Measurements from ENCODE around the gene WDTC1. TPM values are rescaled to one million over a fixed set of nuclear protein-coding genes. Genes with fewer than 3 reads are reported as not detected.

WDTC1 gene
- total and polyA plus RNA-seq, 2 donors (not counting 1 experiment from before 2014, with no cell fraction given): 32.5 to 69.1 TPM

DNA sequence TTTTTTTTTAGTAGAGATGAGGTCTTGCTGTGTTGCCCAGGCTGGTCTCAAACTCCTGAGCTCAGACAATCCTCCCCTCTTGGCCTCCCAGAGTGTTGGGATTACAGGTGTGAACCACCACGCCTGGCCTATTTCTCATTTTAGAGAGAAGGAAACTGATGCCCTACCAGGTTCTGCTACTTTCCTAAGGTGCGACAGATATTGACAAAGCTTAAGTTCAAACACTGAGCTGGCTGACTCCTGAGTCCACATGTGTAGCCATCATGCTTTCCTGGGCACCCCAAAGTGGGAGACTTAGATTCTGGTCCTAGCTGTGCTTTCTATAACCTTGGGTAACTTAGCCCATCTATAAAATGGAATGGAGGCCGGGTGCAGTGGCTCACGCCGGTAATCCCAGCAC, 82.4 kb downstream of the WDTC1 start:
- Histone ChIP-seq H3K27ac (ENCODE audit: low read length in 2 of 2) (no peak overlapping the region), H3K79me2 (ENCODE audit: control insufficient read depth, insufficient read depth, low read length) (peaks cover 9% of the 10 kb centered on the region), H3K9ac (ENCODE audit: low read length) (no peak overlapping the region), H2AFZ (ENCODE audit: insufficient read depth, low read depth, low read length, poor library complexity, severe bottlenecking) (no peak overlapping the region), H3K4me1 (ENCODE audit: control insufficient read depth in 2 of 2, insufficient read depth in 2 of 2, low read length in 2 of 2) (peaks cover 6 to 9% of the 10 kb centered on the region in 2 donors), H3K9me3 (ENCODE audit: control extremely low read depth in 1 of 3, control insufficient read depth in 2 of 3, insufficient read depth in 1 of 3, low read length in 2 of 3) (no peaks in the 10 kb centered on the region), H3K4me3 (ENCODE audit: control extremely low read depth in 1 of 5, extremely low read depth in 1 of 5, insufficient read depth in 1 of 5, low read depth in 2 of 5, low read length in 4 of 5) (no peak overlapping the region), H3K4me2 (replicated peaks; ENCODE audit: low read depth, low read length, poor library complexity, severe bottlenecking) (no peak overlapping the region), H3K27me3 (replicated peaks in 1 of 4; ENCODE audit: control extremely low read depth in 1 of 4, control insufficient read depth in 3 of 4, insufficient read depth in 4 of 4, low read length in 3 of 4) (no peaks in the 10 kb centered on the region), H4K20me1 (ENCODE audit: control insufficient read depth, insufficient read depth, low read length, poor library complexity, severe bottlenecking) (no peaks in the 10 kb centered on the region), H3K36me3 (replicated peaks in 1 of 2; ENCODE audit: control extremely low read depth in 1 of 2, control insufficient read depth in 1 of 2, extremely low read depth in 1 of 2, insufficient read depth in 2 of 2, low read length in 1 of 2) (no peaks in the 10 kb centered on the region)
- DNase-seq: no peak
- CTCF ChIA-PET: interaction anchor here (0.7 to 9.9 kb wide), 6 partner anchors 15 to 346 kb away, joined by 3 to 77 read pairs (median 4); no protein-coding TSS in a partner anchor
- intact Hi-C loops (cut with micrococcal nuclease): no loop called here
- H3K27me3 Mint-ChIP-seq: peaks cover 12% of the 10 kb centered on the region
- WGBS (ENCODE audit: insufficient coverage): 96% methylated on average over 5 of the region's 5 CpGs
- no peak overlapping the region for H3K4me3 Mint-ChIP-seq
- no peak overlapping the region for H3K27ac Mint-ChIP-seq
- H3K9me3 Mint-ChIP-seq (ENCODE audit: insufficient read depth): no peaks in the 10 kb centered on the region
- POLR2A ChIA-PET: no interaction called here
- peaks cover 8% of the 10 kb centered on the region for H3K4me1 Mint-ChIP-seq
- no peak for ATAC-seq (ENCODE audit: low read depth)
- TF ChIP-seq EZH2 (IDR thresholded peaks at IDR 0.05; ENCODE audit: borderline replicate concordance, insufficient read depth, low read depth, low read length, poor library complexity, severe bottlenecking): no peak
- TF ChIP-seq, protein P1, sequence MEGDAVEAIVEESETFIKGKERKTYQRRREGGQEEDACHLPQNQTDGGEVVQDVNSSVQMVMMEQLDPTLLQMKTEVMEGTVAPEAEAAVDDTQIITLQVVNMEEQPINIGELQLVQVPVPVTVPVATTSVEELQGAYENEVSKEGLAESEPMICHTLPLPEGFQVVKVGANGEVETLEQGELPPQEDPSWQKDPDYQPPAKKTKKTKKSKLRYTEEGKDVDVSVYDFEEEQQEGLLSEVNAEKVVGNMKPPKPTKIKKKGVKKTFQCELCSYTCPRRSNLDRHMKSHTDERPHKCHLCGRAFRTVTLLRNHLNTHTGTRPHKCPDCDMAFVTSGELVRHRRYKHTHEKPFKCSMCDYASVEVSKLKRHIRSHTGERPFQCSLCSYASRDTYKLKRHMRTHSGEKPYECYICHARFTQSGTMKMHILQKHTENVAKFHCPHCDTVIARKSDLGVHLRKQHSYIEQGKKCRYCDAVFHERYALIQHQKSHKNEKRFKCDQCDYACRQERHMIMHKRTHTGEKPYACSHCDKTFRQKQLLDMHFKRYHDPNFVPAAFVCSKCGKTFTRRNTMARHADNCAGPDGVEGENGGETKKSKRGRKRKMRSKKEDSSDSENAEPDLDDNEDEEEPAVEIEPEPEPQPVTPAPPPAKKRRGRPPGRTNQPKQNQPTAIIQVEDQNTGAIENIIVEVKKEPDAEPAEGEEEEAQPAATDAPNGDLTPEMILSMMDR (IDR thresholded peaks at IDR 0.05): no peak

DNA sequence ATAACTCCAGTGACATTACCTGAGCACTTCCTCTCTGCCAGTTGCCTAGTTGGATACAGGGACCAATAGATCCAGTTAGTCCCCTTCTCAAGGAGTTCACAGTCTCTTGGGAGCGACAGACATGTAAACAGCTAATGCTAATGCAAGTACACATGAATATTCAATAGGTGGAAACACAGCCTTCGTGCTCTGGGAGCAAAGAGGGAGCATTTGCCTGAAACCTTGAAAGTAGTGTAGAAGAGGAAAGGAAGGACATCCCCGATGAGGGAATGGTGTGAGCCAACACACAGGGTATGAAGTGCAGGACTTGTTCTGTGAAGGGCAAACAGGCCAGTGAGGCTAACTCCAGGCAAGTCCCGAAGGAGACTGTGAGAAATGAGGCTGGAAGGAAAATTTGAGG, 83.7 kb downstream of the WDTC1 start:
- Mint-ChIP-seq H3K27ac (no peak overlapping the region), H3K4me1 (peaks cover 20% of the 10 kb centered on the region), H3K4me3 (no peak overlapping the region), H3K9me3 (ENCODE audit: insufficient read depth) (no peaks in the 10 kb centered on the region), H3K27me3 (peaks cover 12% of the 10 kb centered on the region)
- TF ChIP-seq EZH2 (IDR thresholded peaks at IDR 0.05; ENCODE audit: borderline replicate concordance, insufficient read depth, low read depth, low read length, poor library complexity, severe bottlenecking): no peak
- TF ChIP-seq, protein P1 (IDR thresholded peaks at IDR 0.05): no peak
- Histone ChIP-seq H3K27me3 (replicated peaks in 1 of 4; ENCODE audit: control extremely low read depth in 1 of 4, control insufficient read depth in 3 of 4, insufficient read depth in 4 of 4, low read length in 3 of 4) (no peaks in the 10 kb centered on the region), H3K79me2 (ENCODE audit: control insufficient read depth, insufficient read depth, low read length) (peaks cover 20% of the 10 kb centered on the region), H2AFZ (ENCODE audit: insufficient read depth, low read depth, low read length, poor library complexity, severe bottlenecking) (no peak overlapping the region), H3K4me1 (ENCODE audit: control insufficient read depth in 2 of 2, insufficient read depth in 2 of 2, low read length in 2 of 2) (peaks cover 10 to 17% of the 10 kb centered on the region in 2 donors), H4K20me1 (ENCODE audit: control insufficient read depth, insufficient read depth, low read length, poor library complexity, severe bottlenecking) (peaks cover 5% of the 10 kb centered on the region), H3K4me3 (ENCODE audit: control extremely low read depth in 1 of 5, extremely low read depth in 1 of 5, insufficient read depth in 1 of 5, low read depth in 2 of 5, low read length in 4 of 5) (no peak overlapping the region), H3K9ac (ENCODE audit: low read length) (no peak overlapping the region), H3K36me3 (replicated peaks in 1 of 2; ENCODE audit: control extremely low read depth in 1 of 2, control insufficient read depth in 1 of 2, extremely low read depth in 1 of 2, insufficient read depth in 2 of 2, low read length in 1 of 2) (no peaks in the 10 kb centered on the region), H3K27ac (ENCODE audit: low read length in 2 of 2) (no peak overlapping the region), H3K9me3 (ENCODE audit: control extremely low read depth in 1 of 3, control insufficient read depth in 2 of 3, insufficient read depth in 1 of 3, low read length in 2 of 3) (no peaks in the 10 kb centered on the region), H3K4me2 (replicated peaks; ENCODE audit: low read depth, low read length, poor library complexity, severe bottlenecking) (no peak overlapping the region)
- ATAC-seq (ENCODE audit: low read depth): no peak
- ChIA-PET CTCF (interaction anchor here (1.3 to 9.9 kb wide), 2 partner anchors 20 to 78 kb away, joined by 4 to 77 read pairs; no protein-coding TSS in a partner anchor), POLR2A (interaction anchor here (0.5 kb wide), 1 partner anchor 9 kb away, joined by 7 read pairs; no protein-coding TSS in a partner anchor)
- 47% methylated on average over 3 of the region's 4 CpGs for WGBS (ENCODE audit: insufficient coverage)
- intact Hi-C loops (cut with micrococcal nuclease): no loop called here
- no peak for DNase-seq

Measured in B cell (primary cell).